PC-9 (cell line): ENCODE results near the gene ZDHHC5.

Experiments
- CTCF ChIP-seq: fragments of 200-600 bp; sonication (generic); conservative IDR thresholded peaks from 2 replicates; pipeline ENCODE4 v1.6.1; 2017; ENCODE audit warnings: mixed run types, antibody characterized with exemption, mild to moderate bottlenecking, moderate library complexity
- EZH2 ChIP-seq: fragments of 200-600 bp; sonication (generic); IDR thresholded peaks from 2 replicates; pipeline ENCODE4 v1.8.0; 2017; ENCODE audit warnings: antibody characterized with exemption, low read depth

- TF ChIP-seq EZH2 (no peak), CTCF (no peak)
Measured at GRCh38 chr11:57635246-57635645, 32.7 kb upstream of the ZDHHC5 start.
